GM19328 (cell line): Measurements from ENCODE around the gene IGFLR1.

Experiments
- ATAC-seq: cut with Tn5 transposase; IDR thresholded peaks from one replicate; pipeline ENCODE4 v1.9.1; 2021; ENCODE audit warnings: mild to moderate bottlenecking, moderate library complexity; ENCODE audit not compliant: unreplicated experiment

The IGFLR1 gene

DNA sequence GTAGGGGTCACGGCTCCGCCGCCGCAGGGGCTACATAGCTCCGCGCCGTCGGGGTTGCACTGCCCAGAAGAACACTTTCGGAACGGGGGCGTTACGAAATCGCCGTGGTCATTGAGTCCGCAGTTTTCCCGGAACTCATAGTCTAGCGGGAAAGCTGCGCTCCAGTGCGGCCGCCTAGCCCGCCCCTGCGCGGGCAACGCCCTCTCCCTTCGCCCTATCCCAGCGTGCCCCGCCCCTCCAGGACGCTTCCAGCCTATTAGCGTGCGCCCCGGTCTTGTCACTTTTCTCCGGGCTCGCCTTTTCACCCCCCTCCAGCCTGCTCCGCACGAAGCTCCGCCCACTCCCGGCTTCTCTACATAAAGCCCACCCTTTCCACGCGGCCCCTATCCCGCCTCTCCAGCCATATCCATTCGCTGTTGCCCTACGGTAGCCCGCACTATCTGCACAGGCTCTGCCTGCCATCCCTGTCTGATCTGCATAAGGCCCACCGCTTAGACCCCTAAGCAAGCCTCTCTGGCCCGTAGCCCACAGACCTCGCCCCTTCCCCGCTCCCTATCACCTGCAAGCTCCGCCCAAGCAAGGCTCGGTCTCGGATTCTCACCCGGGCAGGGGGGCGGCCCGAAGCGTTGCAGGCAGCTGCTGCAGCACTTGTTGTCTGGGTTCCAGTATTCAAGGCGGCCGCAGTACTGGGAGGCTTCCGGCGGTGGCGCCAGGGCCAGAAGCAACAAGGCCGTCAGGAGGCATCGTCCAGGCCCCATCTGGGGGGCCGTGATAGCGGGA, 1.6 kb downstream of the IGFLR1 start:
- ATAC-seq = peak; percentile 54

- ATAC-seq = peak; percentile 22
These were observed 2.2 kb downstream of the IGFLR1 start for GRCh38 chr19:35740108-35740422.

- no peak for ATAC-seq
These were observed 2.8 kb downstream of the IGFLR1 start for GRCh38 chr19:35739275-35740107.

DNA sequence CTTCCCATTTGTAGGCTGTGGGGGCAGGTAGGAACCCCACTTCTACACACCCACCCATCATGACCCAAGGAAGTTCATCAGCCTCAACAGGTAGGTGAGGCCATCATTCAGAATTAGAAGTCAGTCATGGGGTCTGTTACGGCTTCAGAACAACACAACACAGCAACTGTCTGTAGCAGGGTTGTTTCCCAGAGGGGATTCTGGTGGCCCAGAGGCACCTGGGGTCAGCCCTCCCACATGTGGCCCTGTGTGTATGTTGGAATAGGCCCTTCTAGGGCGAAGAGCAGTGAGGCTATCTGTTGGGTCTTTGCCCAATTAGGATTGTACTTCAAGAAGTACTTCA, 3.4 kb downstream of the IGFLR1 start:
- ATAC-seq = no peak

DNA sequence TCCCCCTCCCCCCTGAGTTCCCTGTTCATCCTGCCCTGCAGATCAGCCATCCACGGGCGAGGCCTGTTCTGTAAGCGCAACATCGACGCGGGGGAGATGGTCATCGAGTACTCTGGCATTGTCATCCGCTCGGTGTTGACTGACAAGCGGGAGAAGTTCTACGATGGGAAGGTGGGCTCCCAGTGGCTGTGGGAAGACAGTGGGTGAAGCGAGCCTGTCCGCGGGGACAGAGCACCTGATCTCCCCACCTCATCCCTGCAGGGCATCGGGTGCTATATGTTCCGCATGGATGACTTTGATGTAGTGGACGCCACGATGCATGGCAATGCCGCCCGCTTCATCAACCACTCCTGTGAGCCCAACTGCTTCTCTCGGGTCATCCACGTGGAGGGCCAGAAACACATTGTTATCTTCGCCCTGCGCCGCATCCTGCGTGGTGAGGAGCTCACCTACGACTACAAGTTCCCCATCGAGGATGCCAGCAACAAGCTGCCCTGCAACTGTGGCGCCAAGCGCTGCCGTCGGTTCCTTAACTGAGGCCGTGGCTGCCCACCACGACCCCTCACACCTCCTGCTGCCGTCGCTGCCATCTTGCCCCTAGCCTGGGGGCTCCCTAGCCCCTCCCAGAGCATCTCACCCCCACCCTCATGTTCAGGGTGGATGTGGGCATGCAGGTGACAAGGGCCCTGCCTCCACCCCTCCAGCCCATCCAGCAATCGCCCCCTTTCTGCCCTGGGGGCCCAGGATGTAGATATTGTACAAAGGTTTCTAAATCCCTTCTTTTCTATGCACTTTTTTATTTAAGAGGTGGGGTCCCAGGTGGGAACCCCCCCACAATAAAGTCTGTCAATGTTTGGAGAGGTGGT, 4.0 kb downstream of the IGFLR1 start:
- ATAC-seq = no peak

DNA sequence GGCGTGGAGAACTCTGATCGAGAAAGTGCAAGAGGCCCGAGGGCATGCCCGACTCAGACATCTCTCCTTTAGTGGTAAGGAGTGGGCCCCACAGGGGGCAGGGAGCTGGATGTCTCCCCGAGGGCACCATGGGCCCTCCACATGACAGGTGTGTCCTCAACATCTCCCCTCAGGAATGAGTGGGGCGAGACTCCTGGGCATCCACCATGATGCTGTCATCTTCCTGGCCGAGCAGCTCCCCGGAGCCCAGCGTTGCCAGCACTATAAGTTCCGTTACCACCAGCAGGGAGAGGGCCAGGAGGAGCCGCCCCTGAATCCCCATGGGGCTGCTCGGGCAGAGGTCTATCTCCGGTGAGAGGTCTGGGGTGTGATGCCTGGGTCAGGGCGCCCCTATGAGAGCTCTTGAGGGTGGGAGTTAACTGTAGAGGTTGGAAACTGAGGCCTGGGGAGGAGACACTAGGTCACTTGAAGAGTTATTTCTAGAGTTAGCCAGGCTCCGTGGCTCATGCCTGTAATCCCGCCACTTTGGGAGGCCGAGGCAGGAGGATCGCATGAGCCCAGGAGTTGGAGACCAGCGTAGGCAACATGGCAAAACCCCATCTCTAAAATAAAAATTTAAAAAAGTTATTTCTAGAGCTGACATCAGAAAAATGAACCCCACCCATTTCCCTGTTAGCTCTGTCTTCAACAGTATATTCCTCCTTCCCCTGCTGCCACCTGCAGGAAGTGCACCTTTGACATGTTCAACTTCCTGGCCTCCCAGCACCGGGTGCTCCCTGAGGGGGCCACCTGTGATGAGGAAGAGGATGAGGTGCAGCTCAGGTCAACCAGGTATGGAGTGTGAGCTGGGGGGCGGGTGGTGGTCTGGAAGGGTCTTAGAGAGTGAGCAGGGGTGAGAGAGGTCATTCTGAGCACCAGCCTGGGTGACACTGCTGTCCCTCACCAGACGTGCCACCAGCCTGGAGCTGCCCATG, 5.1 kb downstream of the IGFLR1 start:
- ATAC-seq = no peak

DNA sequence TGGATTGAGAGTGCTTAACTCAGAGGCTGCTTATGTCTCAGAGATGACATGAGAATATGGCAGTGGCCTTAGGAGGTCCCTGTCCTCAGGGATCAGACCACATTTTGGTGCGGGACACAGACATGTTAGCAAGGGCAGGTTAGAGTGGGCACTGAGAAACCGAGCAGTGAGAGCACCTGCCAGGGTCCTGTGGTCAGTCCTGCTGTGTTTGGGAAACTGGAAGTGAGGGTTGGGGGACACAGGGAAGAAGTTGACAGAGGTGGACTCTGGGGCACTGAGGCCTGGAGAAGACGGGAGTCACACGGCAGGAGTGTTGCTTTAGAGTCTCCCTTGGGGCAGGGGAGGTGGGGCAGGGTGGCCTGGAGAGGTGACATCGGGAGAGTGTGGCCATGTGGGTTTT, 7.4 kb downstream of the IGFLR1 start:
- ATAC-seq = no peak

GRCh38 chr19:35734273-35734672, 8.0 kb downstream of the IGFLR1 start:
- no peak for ATAC-seq

- ATAC-seq = no peak
These were observed 8.8 kb downstream of the IGFLR1 start for GRCh38 chr19:35733180-35734125.

DNA sequence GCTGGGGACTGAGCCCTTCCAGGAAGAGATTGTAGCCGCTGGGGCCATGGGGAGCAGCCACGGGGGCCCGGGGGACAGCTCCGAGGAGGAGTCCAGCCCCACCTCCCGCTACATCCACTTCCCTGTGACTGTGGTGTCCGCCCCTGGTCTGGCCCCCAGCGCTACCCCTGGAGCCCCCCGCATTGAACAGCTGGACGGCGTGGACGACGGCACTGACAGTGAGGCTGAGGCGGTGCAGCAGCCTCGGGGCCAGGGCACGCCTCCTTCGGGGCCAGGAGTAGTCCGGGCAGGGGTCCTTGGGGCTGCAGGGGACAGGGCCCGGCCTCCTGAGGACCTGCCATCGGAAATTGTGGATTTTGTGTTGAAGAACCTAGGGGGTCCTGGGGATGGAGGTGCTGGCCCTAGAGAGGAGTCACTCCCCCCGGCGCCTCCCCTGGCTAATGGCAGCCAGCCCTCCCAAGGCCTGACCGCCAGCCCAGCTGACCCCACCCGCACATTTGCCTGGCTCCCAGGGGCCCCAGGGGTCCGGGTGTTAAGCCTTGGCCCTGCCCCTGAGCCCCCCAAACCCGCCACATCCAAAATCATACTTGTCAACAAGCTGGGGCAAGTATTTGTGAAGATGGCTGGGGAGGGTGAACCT, 9.6 kb downstream of the IGFLR1 start:
- ATAC-seq = no peak

GRCh38 chr19:35731779-35732405, 10.4 kb downstream of the IGFLR1 start:
- no peak for ATAC-seq

DNA sequence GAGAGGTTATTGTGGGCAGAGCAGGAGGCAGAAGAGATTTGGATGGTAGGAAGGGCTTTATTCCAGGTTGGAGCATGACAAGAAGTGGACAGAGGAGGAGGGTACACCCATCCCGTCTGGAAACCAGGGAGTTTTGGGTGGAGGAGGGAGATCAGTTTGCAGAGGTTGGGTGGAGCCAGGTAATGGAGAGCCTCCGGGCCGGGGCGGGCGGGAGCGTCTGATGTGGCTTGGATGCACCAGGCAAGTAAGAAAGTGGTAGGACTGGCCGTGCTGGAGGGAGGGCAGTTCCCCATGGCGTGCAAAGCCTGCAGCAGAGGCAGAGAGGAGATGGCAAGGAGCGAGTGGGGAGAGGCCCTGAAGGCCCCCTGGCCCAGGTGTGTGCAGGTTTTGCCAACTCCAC, 10.9 kb downstream of the IGFLR1 start:
- ATAC-seq = no peak

DNA sequence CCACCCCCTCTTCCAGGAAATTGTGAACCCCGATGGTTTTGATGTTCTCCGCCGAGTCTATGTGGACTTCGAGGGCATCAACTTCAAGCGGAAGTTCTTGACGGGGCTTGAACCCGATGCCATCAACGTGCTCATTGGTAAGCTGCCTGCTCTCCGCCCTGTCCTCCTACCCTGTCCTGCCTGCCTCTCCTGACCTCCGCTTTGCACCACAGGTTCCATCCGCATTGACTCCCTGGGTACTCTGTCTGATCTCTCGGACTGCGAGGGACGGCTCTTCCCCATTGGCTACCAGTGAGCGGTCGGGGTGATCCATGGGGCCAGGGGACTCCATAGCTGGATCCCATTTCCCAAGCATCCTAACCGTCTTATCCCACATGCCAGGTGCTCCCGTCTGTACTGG, 11.9 kb downstream of the IGFLR1 start:
- ATAC-seq = no peak

DNA sequence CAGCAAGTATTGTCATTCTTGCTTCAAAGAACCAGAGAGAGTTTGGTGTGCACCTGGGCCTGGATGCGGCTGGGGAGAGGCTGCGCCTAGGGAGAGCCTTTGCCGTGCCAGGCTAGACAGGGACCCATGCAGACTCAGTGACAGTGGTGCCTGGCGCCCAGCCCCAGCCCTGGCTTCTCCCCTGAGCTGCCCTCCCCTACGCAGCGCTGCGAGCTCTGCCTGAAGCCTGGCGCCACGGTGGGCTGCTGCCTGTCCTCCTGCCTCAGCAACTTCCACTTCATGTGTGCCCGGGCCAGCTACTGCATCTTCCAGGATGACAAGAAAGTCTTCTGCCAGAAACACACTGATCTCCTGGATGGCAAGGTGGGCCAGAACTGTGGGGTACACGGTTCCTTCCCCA, 12.5 kb downstream of the IGFLR1 start:
- ATAC-seq = no peak

DNA sequence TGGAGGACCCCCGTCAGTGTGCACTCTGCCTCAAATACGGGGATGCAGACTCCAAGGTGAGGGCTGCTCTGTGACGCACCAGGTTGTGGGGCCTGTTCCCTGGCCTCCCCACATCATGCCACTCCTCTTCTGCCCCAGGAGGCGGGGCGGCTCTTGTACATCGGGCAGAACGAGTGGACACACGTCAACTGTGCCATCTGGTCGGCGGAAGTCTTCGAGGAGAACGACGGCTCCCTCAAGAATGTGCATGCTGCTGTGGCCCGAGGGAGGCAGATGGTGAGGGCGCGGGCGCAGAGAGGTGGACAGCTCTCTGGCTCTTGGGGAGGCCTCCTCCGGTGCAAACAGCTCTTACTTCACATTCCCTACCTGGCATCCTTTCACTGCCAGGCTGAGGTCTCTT, 13.2 kb downstream of the IGFLR1 start:
- ATAC-seq = no peak

DNA sequence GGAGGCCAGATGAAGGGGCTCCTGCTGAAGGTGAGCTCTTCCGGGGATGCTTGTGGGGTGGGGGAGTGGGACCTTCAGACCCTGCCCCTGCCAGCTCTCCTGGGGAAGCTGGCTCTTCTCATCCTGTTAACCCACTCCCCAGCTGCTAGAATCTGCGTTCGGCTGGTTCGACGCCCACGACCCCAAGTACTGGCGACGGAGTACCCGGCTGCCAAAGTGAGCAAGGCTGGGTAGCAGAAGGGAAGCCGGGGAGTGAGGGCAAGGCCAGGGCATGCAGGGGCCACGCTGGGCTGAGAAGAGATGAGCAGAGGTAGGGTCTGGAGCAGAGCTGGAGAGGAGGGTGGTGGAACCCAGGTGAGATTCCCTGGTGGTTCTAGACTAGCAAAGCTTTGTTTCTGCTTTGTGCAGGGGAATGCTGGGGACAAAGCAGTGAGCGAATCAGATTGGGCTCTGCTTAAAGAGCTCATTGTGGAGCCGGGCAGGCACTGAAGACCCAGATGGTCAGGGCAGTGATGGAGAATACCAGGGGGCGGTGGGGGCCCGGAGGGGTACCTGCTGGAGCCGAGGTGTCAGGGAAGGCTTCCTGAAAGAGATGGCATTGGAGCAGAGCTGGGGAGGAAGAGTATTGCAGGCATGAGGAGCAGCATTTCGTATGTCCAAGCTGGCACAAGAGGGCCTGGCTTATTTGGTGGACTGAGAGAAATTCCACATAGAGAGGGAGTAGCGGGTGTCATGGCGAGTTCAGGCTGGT, 14.1 kb downstream of the IGFLR1 start:
- no peak for ATAC-seq

DNA sequence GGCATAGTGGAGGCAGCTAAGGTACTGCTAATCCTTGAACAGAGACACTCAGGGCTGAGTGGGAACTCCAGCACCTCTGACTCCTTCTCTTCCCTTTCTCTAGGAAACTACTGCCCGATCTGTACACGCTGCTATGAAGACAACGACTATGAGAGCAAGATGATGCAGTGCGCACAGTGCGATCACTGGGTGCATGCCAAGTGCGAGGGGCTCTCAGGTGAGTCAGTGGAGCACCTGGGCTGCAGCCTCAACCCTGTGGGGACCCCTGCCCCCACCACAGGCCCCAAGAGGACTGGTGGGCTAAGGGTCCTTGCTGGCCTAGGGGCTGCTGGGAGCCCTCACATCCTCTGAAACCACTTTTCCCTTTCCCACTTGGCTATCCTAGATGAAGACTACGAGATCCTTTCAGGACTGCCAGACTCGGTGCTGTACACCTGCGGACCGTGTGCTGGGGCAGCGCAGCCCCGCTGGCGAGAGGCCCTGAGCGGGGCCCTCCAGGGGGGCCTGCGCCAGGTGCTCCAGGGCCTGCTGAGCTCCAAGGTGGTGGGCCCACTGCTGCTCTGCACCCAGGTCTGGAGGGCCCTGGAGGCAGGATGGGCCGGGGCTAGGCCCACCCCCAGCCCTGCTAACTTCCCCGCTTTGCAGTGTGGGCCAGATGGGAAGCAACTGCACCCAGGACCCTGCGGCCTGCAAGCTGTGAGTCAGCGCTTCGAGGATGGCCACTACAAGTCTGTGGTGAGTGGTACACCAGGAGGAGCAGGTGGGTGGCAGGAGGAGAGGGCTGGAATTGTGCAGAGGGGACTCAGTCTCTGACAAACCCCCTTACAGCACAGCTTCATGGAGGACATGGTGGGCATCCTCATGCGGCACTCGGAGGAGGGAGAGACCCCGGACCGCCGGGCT, 14.9 kb downstream of the IGFLR1 start:
- ATAC-seq = no peak
